NCI-H1048 (cell line): Measurements from ENCODE around the gene ZMAT3.
"Not testable (repeated sequence)": the region's sequence is repeated elsewhere in the genome, so short reads cannot be mapped to it uniquely, and the experiment has no call there.

ENCODE experiments used
- DNase-seq: peaks from one replicate; lab custom pipeline; 2025; lab: John Stamatoyannopoulos, UW

ZMAT3 gene, protein sequence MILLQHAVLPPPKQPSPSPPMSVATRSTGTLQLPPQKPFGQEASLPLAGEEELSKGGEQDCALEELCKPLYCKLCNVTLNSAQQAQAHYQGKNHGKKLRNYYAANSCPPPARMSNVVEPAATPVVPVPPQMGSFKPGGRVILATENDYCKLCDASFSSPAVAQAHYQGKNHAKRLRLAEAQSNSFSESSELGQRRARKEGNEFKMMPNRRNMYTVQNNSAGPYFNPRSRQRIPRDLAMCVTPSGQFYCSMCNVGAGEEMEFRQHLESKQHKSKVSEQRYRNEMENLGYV

DNA sequence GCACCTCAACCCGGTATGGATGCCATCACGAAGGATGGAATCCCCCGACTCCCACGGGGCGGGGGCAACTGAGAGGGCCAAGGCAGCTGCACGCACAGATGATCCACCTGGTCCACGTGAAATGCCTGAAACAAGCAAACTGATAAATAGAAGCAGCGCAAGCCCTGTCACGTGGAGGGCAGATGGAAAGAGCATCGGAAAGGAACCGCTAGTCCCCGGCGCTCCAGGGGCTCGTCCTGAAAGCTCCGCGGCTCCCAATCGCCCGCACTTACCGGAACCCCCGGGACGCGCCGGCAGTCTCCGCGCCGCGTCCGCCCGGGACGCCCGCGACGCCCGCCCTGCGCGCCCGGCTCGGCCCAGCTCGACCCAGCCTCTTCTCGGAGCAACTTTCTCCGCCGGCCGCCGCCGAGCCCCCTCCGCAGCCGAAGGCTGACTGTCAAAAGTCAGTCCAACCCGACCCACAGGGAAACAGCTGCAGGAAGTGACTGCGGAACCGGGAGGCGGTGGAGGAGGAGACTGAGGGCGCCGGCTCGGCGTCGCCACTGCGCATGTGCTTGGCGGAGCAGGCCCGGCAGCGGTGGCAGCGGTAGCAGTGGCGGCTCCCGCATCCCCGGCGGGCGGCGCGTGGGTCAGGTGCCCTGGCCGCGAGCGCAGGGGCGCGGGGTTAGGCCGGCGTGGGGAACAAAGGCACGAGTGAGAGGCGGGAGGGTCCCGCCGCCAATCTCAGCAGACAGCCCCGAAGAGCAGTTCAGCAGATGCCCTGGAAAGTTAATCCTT lies at the start of gene ZMAT3:
Gene ZMAT3, minus strand, starts transcription at position 487 of the 777 bp plus-strand sequence. CDS start 4,057 bp downstream, outside the sequence.
- no peak for DNase-seq

DNA sequence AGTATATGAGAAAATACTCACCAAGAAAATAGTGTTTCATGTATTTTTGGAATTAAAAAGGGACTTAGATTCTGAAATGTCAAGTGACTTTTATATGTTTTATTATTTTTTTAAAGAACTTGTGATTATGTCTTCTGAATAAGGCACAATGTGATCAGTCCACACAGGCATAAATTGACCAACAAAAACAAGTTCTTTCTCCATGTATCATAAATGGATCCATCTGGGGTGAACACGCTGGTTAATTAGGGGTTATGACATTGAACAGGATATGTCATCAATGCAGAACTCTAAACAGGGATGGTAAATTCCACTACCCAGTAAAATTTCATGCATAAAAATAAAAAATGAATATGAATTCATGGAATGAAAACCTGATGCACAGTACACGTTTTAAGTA lies 45.2 kb upstream of the ZMAT3 start:
- no peak for DNase-seq

DNA sequence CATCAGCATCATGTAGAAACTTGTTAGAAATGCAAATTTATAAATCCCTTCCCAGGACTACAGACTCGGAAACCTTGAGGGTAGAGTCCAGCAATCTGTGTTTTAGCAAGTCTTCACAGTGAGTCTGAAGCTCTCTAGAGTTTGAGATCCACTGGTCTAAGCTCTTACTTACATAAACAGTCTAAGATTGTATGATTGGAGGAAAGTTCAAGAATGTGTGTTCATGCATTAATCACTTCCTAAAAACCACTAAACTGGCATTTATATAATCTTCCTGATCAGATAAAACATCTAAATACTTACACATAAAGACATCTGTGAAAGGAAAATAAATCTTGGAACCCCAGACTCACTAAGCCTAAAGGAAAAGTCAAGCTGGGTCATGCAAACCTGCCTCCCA lies 43.8 kb upstream of the ZMAT3 start:
- DNase-seq = not testable (repeated sequence)

DNA sequence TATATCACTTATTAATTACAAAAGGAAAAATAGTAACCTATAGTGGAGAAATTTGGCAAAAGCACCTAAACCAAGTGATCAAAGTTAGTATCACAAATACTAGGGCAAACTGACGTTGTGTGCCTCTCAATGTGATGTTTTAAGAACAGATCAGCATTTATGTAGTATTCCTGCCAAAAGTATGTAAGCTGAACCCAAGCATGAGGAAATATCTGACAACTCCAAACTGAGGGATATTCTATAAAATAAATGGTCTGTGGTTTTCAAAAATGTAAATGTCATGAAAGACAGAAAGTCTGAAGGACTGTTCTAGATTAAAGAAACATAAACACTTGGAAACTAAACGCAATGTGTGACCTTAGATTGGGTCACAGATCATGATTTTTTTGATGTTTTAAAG lies 42.3 kb upstream of the ZMAT3 start:
- DNase-seq = no peak

DNA sequence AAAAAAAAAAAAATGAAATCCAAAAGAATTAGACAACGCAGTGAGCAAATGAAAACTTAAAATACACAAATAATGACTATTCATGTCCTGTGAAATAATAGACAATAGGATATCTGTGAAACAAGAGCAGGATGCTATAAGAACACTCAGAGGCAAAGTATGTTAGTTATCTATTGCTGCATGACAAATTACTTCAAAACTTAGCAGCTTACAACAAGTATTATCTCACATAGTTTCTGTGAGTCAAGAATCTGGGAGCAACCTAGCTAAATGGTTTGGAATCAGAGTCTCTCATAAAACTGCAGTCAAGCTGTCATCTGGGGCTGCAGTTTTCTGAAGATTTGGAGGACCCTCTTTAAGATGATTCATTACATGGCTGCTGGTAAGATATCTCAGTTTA lies 36.5 kb upstream of the ZMAT3 start:
- no peak for DNase-seq

DNA sequence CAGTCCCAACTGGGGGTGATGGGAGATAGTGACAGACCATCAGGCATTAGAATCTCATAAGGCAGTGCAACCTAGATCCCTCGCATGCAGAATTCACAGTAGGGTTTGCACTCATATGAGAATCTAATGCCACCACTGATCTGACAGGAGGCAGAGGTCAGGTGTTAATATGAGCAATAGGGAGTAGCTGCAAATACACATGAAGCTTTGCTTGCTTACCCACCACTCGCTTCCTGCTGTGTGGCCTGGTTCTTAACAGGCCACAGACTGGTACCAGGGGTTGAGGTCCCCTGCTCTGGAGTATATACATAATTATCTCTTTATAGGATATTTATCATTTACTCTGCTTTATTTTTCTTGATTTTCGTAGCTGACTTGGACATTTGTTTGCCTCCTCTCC lies 36.0 kb upstream of the ZMAT3 start:
- no peak for DNase-seq

DNA sequence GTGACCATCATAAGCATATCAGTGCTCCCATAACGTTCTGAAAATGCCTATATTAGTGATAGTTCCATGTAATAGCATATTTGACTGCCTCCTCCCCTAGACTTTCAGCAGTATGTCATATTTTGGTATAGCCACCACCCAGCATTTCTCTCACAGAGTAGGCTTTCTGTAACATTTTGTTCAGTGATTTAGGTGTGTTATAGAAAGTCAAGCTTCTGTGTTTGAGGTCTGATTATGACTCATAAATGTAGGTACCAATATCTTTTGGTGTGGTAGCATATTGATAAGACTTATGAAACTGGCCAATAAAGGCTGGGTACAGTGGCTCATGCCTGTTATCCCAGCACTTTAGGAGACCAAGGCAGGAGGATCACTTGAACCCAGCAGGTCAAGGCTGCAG lies 34.3 kb upstream of the ZMAT3 start:
- no peak for DNase-seq

DNA sequence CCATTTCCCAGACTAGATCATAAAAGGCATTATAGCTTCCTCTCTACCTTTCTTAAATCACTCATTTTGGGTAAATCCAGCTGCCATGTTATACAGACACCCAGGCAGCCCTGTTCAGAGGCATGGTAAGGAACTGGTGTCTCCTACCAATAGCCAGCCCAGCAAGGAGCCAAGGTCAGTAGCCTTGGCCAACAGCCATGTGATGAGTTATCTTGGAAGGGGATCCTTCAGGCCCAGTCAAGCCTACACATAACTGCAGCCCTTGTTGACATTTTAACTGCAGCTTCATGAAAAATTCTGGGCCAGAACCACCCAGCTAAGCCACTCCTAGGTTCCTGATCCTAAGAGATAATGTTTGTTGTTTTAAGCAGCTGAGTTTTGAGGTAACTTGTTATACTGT lies 29.0 kb upstream of the ZMAT3 start:
- DNase-seq = no peak

DNA sequence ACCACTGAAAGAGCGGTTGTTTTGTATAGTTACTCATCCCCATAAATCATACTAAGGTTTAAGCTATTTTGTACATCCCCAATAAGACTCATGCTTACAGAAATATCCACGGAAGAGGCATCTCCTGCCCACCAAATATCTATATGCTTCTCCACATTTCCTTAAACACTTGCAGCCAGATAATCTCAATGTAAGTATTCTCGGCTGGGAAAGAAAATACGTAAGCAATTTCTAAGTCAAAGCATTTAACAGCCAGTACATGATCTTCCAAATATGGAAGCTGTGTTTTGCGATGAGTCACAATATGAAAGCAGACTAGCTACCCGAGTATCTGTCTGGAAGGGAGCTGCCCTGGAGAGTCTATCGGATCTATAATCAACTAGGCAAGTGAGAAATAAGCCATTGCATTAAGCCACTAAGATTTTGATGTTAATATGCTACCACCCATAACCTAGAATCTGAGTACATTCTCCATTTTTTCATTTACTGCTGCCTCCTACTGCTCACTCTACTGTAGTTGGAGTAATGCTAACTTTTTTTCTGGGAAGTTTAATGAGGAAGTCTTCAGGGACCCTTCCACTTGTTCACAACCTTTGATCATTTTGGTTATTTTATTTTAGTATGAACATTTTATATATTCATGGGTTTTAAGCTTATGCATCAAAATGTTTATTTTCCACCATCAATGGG lies 26.9 kb upstream of the ZMAT3 start:
- DNase-seq = no peak

DNA sequence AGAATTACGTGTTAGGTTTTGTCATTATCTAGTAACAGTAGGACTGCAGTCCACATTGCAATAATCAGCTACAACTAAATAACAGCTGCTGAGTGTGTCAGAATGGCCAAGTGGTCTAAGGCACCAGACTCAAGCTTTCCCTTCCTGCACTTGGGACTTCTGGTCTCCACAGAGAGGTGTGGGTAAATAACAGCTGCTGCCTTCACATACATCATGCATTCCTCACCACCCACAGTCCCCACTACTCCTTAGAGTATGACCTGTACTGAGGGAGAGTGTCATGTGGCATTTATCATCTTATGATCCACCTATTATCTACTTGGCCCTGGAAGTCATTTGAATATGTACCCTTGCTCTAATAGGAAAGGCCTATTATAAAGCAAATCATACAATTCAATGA lies 22.2 kb upstream of the ZMAT3 start:
- DNase-seq = no peak

DNA sequence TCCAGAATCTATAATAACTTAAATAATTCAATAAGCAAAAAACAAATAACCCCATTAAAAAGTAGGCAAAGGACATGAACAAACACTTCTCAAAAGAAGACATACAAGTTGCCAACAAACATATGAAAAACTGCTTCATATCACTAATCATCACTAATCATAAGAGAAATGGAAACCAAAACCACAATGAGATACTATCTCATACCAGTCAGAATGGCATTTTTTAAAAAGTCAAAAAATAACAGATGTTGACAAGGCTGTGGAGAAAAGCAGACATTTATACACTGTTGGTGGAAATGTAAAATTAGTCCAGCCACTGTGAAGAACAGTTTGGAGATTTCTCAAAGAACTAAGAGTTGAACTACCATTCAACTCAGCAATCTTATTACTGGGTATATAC lies 19.5 kb upstream of the ZMAT3 start:
- no peak for DNase-seq

DNA sequence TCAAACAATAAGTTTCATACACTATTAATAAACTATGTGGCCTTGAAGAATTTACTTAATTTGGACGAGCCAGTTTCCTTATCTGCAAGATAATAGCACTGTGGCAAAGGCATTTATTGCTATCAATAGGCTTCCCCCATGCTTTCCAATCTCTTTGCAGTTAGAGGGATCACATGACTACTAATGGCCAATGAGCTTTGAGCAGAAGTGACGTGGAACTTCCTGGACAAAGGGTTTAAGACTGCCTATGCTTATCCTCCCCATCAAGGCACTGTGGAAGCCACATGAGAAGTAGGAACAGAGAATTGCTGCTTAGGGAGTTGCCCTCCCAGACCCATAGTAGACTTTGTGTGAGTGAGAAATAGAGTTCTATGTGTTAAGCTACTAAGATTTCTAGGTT lies 16.7 kb upstream of the ZMAT3 start:
- no peak for DNase-seq

DNA sequence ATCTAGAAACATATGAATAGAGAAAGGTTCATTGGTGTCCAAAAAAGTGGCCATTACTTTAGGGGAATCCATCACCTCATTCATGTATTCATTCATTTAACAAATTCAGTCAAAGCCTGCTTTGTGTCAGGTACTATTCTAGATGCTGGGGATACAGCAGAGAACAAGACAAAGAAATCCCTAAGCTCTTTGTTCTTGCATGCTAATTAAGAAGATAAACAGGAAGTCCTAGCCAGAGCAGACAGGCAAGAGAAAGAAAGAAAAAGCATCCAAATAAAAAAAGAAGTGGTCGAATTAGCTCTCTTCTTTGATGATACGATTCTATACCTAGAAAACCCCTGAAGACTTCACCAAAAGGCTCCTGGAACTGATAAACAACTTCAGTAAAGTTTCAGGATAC lies 12.4 kb upstream of the ZMAT3 start:
- no peak for DNase-seq

DNA sequence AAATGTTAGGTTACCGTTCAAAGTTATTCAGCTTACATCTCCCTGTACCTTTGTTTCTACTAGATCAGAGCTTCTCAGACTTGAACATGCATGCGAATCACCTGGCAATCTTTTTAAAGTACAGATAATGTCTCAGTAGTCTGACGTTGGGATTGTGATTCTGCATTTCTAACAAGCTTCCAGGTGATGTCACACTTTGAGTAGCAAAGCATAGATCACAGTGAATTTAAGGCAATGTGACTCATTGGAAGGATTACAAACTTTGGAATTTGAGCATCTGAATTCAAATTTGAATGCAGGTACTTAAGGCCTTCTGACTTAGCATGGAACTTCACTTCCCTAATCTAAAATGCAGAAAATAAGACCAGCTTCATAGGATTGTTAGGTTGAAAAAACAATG lies 10.8 kb upstream of the ZMAT3 start:
- DNase-seq = no peak

DNA sequence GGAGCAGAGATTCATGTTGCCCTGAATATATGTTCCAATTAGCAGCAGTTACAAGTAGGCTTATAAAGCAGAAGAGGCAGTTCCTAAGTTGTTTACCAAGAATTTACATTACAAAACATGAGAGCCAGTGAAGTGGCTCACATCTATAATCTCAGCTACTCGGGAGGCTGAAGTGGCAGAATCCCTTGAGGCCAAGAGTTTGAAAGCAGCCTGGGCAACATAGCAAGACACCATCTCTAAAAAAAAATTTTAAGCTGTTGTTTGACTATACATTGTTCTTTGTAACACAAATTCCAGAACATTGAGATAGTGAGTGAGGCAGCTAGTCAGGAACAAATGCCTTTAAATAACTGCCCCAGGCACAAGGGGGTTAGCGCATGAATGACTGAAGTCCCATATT lies 10.3 kb upstream of the ZMAT3 start:
- DNase-seq = no peak

DNA sequence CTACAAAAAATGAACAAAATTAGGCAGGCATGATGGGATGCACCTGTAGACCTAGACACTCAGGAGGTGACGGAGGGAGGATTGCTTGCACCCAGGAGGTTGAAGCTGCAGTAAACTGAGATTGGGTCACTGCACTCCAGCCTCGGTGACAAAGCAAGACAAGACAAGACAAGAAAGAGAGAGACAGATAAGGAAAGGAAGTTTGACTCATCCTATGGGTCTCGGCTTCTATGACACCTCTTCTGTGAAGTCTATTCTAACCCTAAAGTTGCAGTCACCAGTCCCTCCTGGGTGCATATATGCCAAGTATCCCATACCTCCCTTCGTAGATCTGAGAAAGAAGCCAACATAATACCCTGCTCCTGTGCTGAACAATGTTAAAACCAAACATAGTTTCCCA lies 7.9 kb upstream of the ZMAT3 start:
- no peak for DNase-seq

DNA sequence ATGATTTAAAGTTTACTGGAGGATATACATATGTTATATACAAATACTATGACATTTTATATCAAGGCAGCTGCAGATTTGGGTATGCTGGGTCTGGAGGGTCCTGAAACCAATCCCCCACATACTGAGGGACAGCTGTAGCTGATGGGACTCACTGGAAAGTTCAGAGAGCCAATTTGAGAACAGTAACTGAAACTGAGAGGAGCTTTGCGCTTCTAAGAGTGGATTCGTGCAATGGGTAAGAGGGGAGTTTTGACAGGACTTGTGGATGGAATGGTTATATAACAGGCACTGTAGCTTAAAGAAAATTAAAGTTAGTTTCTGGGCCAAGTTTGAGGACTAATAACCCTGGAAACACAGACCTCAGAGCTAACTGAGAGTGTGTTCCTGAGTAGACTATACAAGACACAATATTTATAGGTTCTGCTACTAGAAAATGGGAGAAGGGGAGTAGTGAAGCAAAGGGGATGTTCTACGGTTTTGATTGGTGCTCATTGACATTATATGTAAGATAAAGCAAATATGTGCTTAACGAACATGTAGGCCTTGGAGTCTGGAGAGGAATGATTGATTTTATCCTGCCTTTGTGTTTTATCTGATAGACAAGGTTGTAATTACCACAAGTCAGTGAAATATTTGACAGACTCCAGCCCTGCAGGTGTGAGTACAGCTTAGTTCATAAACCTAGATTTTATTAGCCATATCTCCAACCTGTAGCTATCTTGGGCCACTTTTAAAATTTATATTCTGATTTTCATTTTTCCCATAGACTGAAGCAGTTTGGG lies 4.8 kb upstream of the ZMAT3 start:
- DNase-seq = no peak

DNA sequence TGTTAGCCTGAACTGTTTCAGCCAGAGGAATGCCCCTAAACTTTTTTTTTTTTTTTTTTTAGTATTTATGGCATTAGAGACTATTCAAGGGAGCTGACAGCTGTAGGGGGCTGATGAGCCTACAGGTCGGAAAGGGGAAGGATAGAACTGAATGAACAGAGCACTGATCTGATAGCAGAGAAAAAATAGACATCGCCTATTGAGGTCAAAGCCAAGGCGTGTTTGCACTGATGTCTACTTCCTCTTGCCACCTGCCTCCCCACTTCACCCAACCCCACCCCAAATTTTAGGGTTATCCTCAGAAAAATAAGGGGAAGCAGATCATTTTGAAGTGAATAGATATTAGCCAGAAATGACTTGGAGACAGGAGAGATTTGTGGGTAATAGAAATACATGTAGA lies 3.0 kb upstream of the ZMAT3 start:
- no peak for DNase-seq

DNA sequence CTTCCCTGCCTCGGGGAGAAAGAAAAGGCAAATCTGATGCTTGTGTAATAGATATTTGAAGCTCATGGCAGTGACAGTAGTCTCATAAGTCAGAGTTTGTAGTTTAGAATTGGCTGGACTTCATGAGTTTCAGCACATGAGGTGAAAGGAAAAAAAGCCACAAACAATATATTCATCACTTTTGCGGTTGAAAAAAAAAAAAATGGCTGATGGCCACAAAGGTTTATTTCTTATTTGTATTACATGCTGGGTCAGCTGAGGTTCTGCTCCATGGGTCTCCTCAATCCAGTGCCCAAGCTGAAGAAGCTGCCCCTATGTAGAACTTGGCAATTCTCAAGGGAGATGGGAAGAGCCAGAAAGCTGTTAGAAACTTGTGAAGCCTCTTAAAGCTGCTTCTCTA lies 2.2 kb upstream of the ZMAT3 start:
- DNase-seq = no peak

DNA sequence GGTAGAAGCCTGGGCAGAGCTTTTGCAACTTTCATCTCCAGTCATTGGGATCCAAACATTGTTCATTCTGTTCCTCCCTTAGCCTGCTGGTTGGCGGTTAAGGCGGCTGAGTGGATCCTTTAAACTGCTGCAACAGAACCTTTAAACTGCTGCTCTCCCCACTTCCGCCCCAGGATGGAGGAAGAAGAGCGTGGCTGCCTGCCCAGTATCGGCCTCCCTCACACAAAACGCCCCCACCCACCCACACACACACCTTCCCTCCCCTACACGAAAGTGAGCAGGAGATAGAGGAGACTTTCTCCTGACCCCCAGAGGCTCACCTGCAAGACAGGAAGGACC lies 460 bp upstream of the ZMAT3 start:
- no peak for DNase-seq

DNA sequence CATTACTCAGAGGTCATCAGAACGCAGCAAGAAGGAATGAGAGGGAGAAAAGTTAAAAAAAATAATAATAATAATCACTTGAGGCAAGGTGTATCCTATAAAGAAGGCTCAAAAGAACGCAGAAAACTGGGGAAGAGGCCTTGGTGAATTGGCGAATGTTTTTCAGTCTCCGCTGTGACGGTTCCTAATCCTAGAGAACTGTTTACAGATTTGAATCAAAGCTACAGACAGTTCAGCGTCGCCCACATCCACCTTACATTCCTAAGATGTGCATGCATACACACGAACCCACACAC lies 634 bp downstream of the ZMAT3 start:
- no peak for DNase-seq

DNA sequence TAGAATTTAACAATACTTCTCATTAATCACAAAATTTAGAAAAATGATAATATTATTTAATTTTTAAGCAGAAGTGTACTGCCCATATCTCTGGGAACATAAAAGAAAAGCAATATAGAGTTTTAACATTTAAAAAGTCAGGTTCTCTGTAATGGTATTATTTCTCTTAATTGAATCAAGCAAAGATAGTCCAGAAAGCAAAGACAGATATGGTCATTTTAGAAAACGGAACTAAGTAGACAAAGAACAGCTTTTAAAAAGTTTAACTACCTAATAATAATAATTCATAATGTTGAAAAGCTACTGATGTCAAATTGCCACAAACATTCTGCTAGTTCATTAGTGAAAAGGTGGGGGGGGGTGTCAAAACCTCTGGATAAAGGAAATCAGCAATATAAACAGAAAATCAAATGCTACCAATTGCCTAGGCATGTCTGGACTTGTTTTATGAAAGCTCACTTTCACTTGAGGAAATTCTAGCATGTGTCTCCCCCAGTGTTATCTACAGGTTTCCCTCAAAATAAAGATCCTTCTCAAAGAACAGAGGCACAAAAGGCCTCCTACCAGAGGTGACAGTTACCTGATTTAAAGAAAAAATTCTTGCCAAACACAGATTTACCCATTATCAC lies 1.7 kb downstream of the ZMAT3 start:
- DNase-seq = no peak
